ENCODE measurements around the gene NOXO1. TPM values are rescaled to one million over a fixed set of nuclear protein-coding genes. Genes with fewer than 3 reads are reported as not detected.
A peak's percentile ranks its signal among the peaks of the same experiment; 100 is the strongest.

The NOXO1 gene
- total and polyA plus RNA-seq, 9 of the 15 experiments (the other 6 are each of a cell fraction or from before 2014, with no cell fraction given), result not detected

- H3K9ac ChIP-seq (ENCODE audit: insufficient read depth in 1 of 2, low read depth in 2 of 2, low read length in 2 of 2), result peak overlapping the region in 1 of 2 experiments; percentile 71; a peak in 1 of 4 replicates
- no peak overlapping the region for H3K4me2 ChIP-seq (ENCODE audit: insufficient read depth, low read length)
- H3K27me3 ChIP-seq (ENCODE audit: control insufficient read depth in 2 of 2, insufficient read depth in 2 of 2, low read length in 2 of 2), result no peaks in the 10 kb centered on the region
- in situ Hi-C loops (cut with MboI), result loop anchor here (5.0 kb wide), 1 partner anchor 151 kb away; the partner anchor contains the start of genes NUBP2 and SPSB3
- no peaks in the 10 kb centered on the region for H3K9me3 ChIP-seq (replicated peaks; ENCODE audit: control insufficient read depth, insufficient read depth, low read depth, low read length)
- ChIA-PET POLR2A (interaction anchor here (1.3 to 1.5 kb wide), 2 partner anchors 8 to 32 kb away, joined by 5 to 7 read pairs; partner anchors contain the start of gene RPS2), CTCF (ENCODE audit: low intra/inter-chr PET ratio) (no interaction called here)
- intact Hi-C loops (cut with micrococcal nuclease), result no loop called here
- H3K27ac ChIP-seq (ENCODE audit: extremely low read depth, low read depth, low read length), result no peak overlapping the region
- no peak overlapping the region for H2AFZ ChIP-seq (ENCODE audit: low read depth, low read length)
- FAIRE-seq (no peak), DNase-seq (ENCODE audit: extremely low read depth in 1 of 4, low spot score in 3 of 4) (no peak), ATAC-seq (no peak)
- no peaks in the 10 kb centered on the region for H3K9me1 ChIP-seq (ENCODE audit: control insufficient read depth, insufficient read depth, low read length)
- WGBS (ENCODE audit: insufficient coverage, low coverage, missing lambda C conversion rate), result 47% methylated on average over 19 of the region's 23 CpGs
- H3K79me2 ChIP-seq (ENCODE audit: control insufficient read depth, insufficient read depth, low read length), result no peaks in the 10 kb centered on the region
- H3K4me1 ChIP-seq (replicated peaks in 1 of 2; ENCODE audit: control insufficient read depth in 2 of 2, insufficient read depth in 2 of 2, low read length in 2 of 2), result peaks cover 10 to 44% of the 10 kb centered on the region in 2 experiments; a peak in 4 of 5 replicates
- peaks cover 10% of the 10 kb centered on the region; the same call in 2 of the 3 replicates for H3K36me3 ChIP-seq (ENCODE audit: control insufficient read depth, insufficient read depth, low read length)
- no TSS peak for BruUV-seq (replicated peaks)
- no peaks in the 10 kb centered on the region for H4K20me1 ChIP-seq (replicated peaks; ENCODE audit: control insufficient read depth, insufficient read depth, low read length)
- H3K4me3 ChIP-seq, result no peak overlapping the region
- TF ChIP-seq EGR1 (conservative IDR thresholded peaks at IDR 0.05) (no peak), ZNF77 (CRISPR knock-in tag; IDR thresholded peaks at IDR 0.05) (no peak), CCAR2 (IDR thresholded peaks at IDR 0.05; ENCODE audit: low read depth, low read length) (no peak), REST (IDR thresholded peaks at IDR 0.05; ENCODE audit: borderline replicate concordance) (no peak), REST (CRISPR knock-in tag; IDR thresholded peaks at IDR 0.05; ENCODE audit: low read depth) (no peak), ZBTB5 (IDR thresholded peaks at IDR 0.05) (no peak), L3MBTL2 (IDR thresholded peaks at IDR 0.05) (no peak), THRB (CRISPR knock-in tag; conservative IDR thresholded peaks at IDR 0.05) (no peak), JUNB (CRISPR knock-in tag; conservative IDR thresholded peaks at IDR 0.05) (no peak), ZBTB2 (IDR thresholded peaks at IDR 0.05) (no peak)
These were observed 48.1 kb downstream of the NOXO1 start for GRCh38 chr16:1933097-1933661.

Measured in K562 (cell line).